Esophagus squamous epithelium (tissue), 5 donors: ENCODE data around the gene GRIN2D. TPM values are rescaled to one million over a fixed set of nuclear protein-coding genes. Genes with fewer than 3 reads are reported as not detected.

ENCODE experiments used
- DNase-seq: peaks from one replicate; lab custom pipeline; 2025; lab: John Stamatoyannopoulos, UW
- H3K27ac ChIP-seq, 4 donors: fragments of 200-600 bp; sonication (generic); one replicate each; pipeline ENCODE4 v1.5.1; 2016 to 2019; ENCODE audit warnings: mild to moderate bottlenecking in 1 of 4
- H3K27me3 ChIP-seq, 4 donors: fragments of 200-600 bp; sonication (generic); 1 replicate in 3 of 4; 2 replicates in 1 of 4; pipeline versions ENCODE4 v1.5.1 to v1.6.0; 2017 to 2021; ENCODE audit warnings: antibody characterized with exemption in 1 of 4
- H3K36me3 ChIP-seq, 3 donors: fragments of 200-600 bp; sonication (generic); one replicate each; pipeline ENCODE4 v1.5.1; 2016 to 2019
- H3K4me1 ChIP-seq, 3 donors: fragments of 200-600 bp; sonication (generic); one replicate each; pipeline ENCODE4 v1.5.1; 2017 to 2019
- H3K4me3 ChIP-seq, 4 donors: fragments of 200-600 bp; sonication (generic); 1 replicate in 3 of 4; 2 replicates in 1 of 4; pipeline ENCODE4 v1.5.1; 2016 to 2019; ENCODE audit warnings: mild to moderate bottlenecking in 2 of 4, moderate library complexity in 1 of 4
- H3K9me3 ChIP-seq, 3 donors: fragments of 200-600 bp; sonication (generic); one replicate each; pipeline ENCODE4 v1.5.1; 2016 to 2019
- CTCF ChIP-seq, 6 experiments: fragments of 450-650 bp in 4 of 6; fragments of 200-600 bp in 2 of 6; sonication (generic) in 2 of 6; IDR thresholded peaks; one replicate each; pipeline ENCODE4 v1.5.1; 2016 to 2019; ENCODE audit warnings: antibody characterized with exemption in 6 of 6, mild to moderate bottlenecking in 4 of 6, moderate library complexity in 4 of 6
- POLR2A ChIP-seq, 4 donors: fragments of 450-650 bp; IDR thresholded peaks; one replicate each; pipeline ENCODE4 v1.6.1; 2017; ENCODE audit warnings: antibody characterized with exemption in 4 of 4, mild to moderate bottlenecking in 4 of 4, moderate library complexity in 3 of 4
- WGBS, 2 donors: methylation state at CpG; one replicate each; pipeline ENCODE4 v1.1.5; 2018; 5-methylcytosine and 5-hydroxymethylcytosine counted together
- intact Hi-C: fragments of 100-400 bp; cut with DNase I; formaldehyde crosslinking; loops from one replicate; pipeline ENCODE4 v1.15.0; 2022
- total RNA-seq, 4 donors: library from RNA; depleted of rRNA; stranded (reverse); fragments of >200 nt; gene quantifications; one replicate each; pipeline ENCODE4 v1.1.0, GENCODE V29; 2016
- donor health status: DM: yes; HTN: yes; CAD: no.

GRIN2D gene
- total RNA-seq: under 1 TPM; 0.09 to 0.47 (median 0.15) TPM

- no peaks in the 10 kb centered on the region for H3K9me3 ChIP-seq
- WGBS, 2 donors: 0 to 5% methylated on average over 4 of the region's 40 CpGs
- H3K4me1 ChIP-seq: peaks cover 24 to 71% (median 29%) of the 10 kb centered on the region in 3 donors
- H3K27ac ChIP-seq: no peak within 1 kb of the TSS
- no peak for DNase-seq
- peaks cover 9 to 66% (median 30%) of the 10 kb centered on the region in 4 donors for H3K27me3 ChIP-seq
- H3K36me3 ChIP-seq: peaks cover 0 to 9% (median 0%) of the 10 kb centered on the region in 3 donors
- intact Hi-C loops: no loop called here
- H3K4me3 ChIP-seq: peak within 1 kb of the TSS in 2 of 4 donors; percentile 16 to 46
- TF ChIP-seq CTCF (IDR thresholded peaks at IDR 0.05) (no peak), POLR2A (IDR thresholded peaks at IDR 0.05) (no peak)
Measured at GRCh38 chr19:48393559-48394330, at the start of gene GRIN2D. GRIN2D (plus strand) TSS chr19:48393668; CDS start chr19:48398393, 4,725 bp downstream.

GRCh38 chr19:48344892-48345291, 48.6 kb upstream of the GRIN2D start:
- Histone ChIP-seq H3K27me3 (no peaks in the 10 kb centered on the region), H3K4me3 (no peak overlapping the region), H3K27ac (no peak overlapping the region), H3K36me3 (peaks cover 0 to 11% (median 0%) of the 10 kb centered on the region in 3 donors), H3K4me1 (peaks cover 0 to 13% (median 0%) of the 10 kb centered on the region in 3 donors), H3K9me3 (no peaks in the 10 kb centered on the region)
- TF ChIP-seq CTCF (IDR thresholded peaks at IDR 0.05) (no peak), POLR2A (IDR thresholded peaks at IDR 0.05) (no peak)
- intact Hi-C loops: no loop called here
- 100% methylated on average over 1 to 2 of the region's 6 CpGs for WGBS, 2 donors
- DNase-seq: no peak

GRCh38 chr19:48346191-48346590, 47.3 kb upstream of the GRIN2D start:
- TF ChIP-seq POLR2A (IDR thresholded peaks at IDR 0.05) (no peak), CTCF (IDR thresholded peaks at IDR 0.05) (no peak)
- peaks cover 0 to 11% (median 0%) of the 10 kb centered on the region in 3 donors for H3K36me3 ChIP-seq
- WGBS, 2 donors: 91 to 96% methylated on average over 2 of the region's 2 CpGs
- no peak for DNase-seq
- no peaks in the 10 kb centered on the region for H3K9me3 ChIP-seq
- no peak overlapping the region for H3K4me3 ChIP-seq
- H3K4me1 ChIP-seq: peaks cover 0 to 3% (median 0%) of the 10 kb centered on the region in 3 donors
- no peaks in the 10 kb centered on the region for H3K27me3 ChIP-seq
- intact Hi-C loops: no loop called here
- H3K27ac ChIP-seq: no peak overlapping the region

GRCh38 chr19:48348045-48348444, 45.4 kb upstream of the GRIN2D start:
- Histone ChIP-seq H3K27me3 (no peaks in the 10 kb centered on the region), H3K36me3 (peaks cover 0 to 2% (median 0%) of the 10 kb centered on the region in 3 donors), H3K27ac (no peak overlapping the region), H3K9me3 (no peaks in the 10 kb centered on the region), H3K4me3 (no peak overlapping the region), H3K4me1 (no peaks in the 10 kb centered on the region)
- intact Hi-C loops: no loop called here
- no peak for DNase-seq
- no peak for TF ChIP-seq POLR2A (IDR thresholded peaks at IDR 0.05)
- TF ChIP-seq CTCF (IDR thresholded peaks at IDR 0.05): no peak
- 60 to 73% methylated on average over 5 of the region's 5 CpGs for WGBS, 2 donors

- no peak overlapping the region for H3K4me3 ChIP-seq
- WGBS, 2 donors: 86 to 87% methylated on average over 5 to 6 of the region's 7 CpGs
- TF ChIP-seq CTCF (IDR thresholded peaks at IDR 0.05) (no peak), POLR2A (IDR thresholded peaks at IDR 0.05) (no peak)
Measured at GRCh38 chr19:48348737-48349136, 44.7 kb upstream of the GRIN2D start.

More at GRCh38 chr19:48348737-48349136, 44.7 kb upstream of the GRIN2D start:
- H3K36me3 ChIP-seq: no peaks in the 10 kb centered on the region
- H3K27me3 ChIP-seq: no peaks in the 10 kb centered on the region
- H3K9me3 ChIP-seq: no peaks in the 10 kb centered on the region
- no peak overlapping the region for H3K27ac ChIP-seq
- no peak for DNase-seq
- no peaks in the 10 kb centered on the region for H3K4me1 ChIP-seq
- intact Hi-C loops: no loop called here
